Smooth muscle cell of the brain vasculature (primary cell): ENCODE data around the gene C11orf21.
"Not testable (repeated sequence)": the region's sequence is repeated elsewhere in the genome, so short reads cannot be mapped to it uniquely, and the experiment has no call there.

Source experiments
- DNase-seq: peaks from one replicate; pipeline ENCODE4 v3.0.0-alpha.2; 2012; ENCODE audit warnings: low read depth, low spot score

The C11orf21 gene

GRCh38 chr11:2296913-2297622, 4.7 kb downstream of the C11orf21 start:
- no peak for DNase-seq

GRCh38 chr11:2295971-2296912, 5.5 kb downstream of the C11orf21 start:
- DNase-seq: no peak

DNA sequence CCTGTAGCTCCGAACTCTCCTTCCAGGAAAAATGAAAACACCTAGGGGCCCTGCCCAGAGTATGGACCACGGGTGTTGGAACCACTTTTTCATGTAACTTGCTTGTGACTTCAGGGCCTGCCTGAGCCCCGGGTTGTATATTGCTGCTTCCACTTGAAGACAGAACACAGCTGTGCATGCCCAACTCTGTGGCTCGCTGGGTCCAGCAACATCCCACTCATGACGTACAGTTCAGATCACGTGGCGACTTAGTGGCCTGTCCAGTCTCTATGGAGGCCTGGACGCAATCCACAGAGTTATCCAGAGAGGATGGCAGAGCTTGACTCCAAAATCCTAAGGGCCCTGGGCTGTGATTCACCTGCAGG, 6.8 kb downstream of the C11orf21 start:
- no peak for DNase-seq

- no peak for DNase-seq
Observed at GRCh38 chr11:2293984-2294925, 7.5 kb downstream of the C11orf21 start.

- no peak for DNase-seq
Observed at GRCh38 chr11:2293531-2293971, 8.2 kb downstream of the C11orf21 start.

GRCh38 chr11:2290351-2290841, 11.3 kb downstream of the C11orf21 start:
- DNase-seq: no peak

DNA sequence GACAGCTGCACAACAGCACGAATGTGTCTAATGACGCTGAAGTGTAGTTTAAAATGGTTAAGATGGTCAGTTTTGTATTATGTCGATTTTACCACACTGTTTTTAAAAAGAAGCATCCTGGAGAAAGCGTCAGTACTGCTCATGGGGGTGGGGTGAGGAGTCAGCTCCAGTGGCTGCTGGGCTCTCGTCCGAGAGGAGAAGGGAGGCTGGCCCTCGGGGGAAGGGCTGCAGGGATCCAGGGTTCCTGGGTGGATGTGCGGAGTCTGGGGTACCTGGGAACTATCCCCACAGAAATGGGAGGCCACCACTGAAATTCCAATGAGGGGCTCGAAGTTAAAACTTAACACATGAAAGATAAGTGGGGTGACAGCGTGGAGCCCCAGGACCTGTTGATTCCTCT, 11.9 kb downstream of the C11orf21 start:
- DNase-seq: no peak

- no peak for DNase-seq
Observed at GRCh38 chr11:2289350-2289749, 12.4 kb downstream of the C11orf21 start.

DNA sequence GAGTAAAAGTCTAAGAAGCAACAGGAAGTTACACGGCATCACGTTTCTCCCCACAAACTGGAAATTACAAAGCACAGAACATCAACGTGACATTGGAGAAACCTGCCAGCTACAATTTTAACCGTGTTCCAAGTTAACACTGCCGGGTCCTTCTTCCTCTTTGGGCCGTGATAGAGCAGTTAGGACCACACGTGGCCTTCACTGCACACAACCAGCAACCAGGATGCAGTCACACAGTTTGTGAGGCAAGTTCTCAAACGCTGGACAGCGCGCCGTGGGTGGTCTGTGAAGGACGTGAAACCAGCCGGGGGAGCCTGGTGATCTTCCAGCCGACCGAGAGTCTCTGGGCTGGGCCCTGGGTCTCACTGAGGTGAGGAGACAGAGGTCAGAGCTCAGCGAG, 14.6 kb downstream of the C11orf21 start:
- no peak for DNase-seq

GRCh38 chr11:2286350-2286749, 15.4 kb downstream of the C11orf21 start:
- DNase-seq: not testable (repeated sequence)

GRCh38 chr11:2280208-2280607, 21.5 kb downstream of the C11orf21 start:
- no peak for DNase-seq

- no peak for DNase-seq
Observed at GRCh38 chr11:2277933-2278523, 23.7 kb downstream of the C11orf21 start.

GRCh38 chr11:2277008-2277346, 24.7 kb downstream of the C11orf21 start:
- DNase-seq: no peak

GRCh38 chr11:2276280-2277007, 25.3 kb downstream of the C11orf21 start:
- no peak for DNase-seq

- DNase-seq: no peak
Observed at GRCh38 chr11:2275334-2276279, 26.1 kb downstream of the C11orf21 start.

GRCh38 chr11:2273771-2274170, 27.9 kb downstream of the C11orf21 start:
- no peak for DNase-seq

GRCh38 chr11:2273311-2273710, 28.4 kb downstream of the C11orf21 start:
- DNase-seq: no peak

DNA sequence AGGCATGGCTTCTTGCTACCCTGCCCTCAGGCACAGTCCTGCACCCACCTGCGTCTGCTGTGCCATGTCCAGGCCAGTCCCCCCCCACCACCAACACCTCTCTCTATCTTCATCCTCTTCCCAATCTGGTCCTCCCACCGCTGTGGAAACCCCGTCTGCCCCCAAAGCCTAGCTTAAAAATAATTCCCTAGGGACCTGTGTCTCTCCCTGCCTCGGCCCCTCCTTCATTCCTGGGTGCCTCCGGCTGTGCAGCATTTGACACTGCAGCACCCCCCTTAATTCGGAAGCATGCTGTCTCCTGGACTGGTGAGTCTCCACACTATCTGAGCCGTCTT, 28.8 kb downstream of the C11orf21 start:
- DNase-seq: no peak

GRCh38 chr11:2272228-2272945, 29.3 kb downstream of the C11orf21 start:
- DNase-seq: no peak
